Measurements from ENCODE around the gene ERV3-1. TPM values are rescaled to one million over a fixed set of nuclear protein-coding genes. Genes with fewer than 3 reads are reported as not detected.
"Not testable (repeated sequence)": the region's sequence is repeated elsewhere in the genome, so short reads cannot be mapped to it uniquely, and the experiment has no call there.

Gene ERV3-1, protein sequence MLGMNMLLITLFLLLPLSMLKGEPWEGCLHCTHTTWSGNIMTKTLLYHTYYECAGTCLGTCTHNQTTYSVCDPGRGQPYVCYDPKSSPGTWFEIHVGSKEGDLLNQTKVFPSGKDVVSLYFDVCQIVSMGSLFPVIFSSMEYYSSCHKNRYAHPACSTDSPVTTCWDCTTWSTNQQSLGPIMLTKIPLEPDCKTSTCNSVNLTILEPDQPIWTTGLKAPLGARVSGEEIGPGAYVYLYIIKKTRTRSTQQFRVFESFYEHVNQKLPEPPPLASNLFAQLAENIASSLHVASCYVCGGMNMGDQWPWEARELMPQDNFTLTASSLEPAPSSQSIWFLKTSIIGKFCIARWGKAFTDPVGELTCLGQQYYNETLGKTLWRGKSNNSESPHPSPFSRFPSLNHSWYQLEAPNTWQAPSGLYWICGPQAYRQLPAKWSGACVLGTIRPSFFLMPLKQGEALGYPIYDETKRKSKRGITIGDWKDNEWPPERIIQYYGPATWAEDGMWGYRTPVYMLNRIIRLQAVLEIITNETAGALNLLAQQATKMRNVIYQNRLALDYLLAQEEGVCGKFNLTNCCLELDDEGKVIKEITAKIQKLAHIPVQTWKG
- total RNA-seq: 6.5 and 8.8 TPM in 2 replicates

GRCh38 chr7:65006094-65006992, at the start of gene ERV3-1:
Gene ERV3-1 (minus strand): TSS chr7:65006687. CDS start chr7:64993026, 13,661 bp downstream.
- H3K36me3 ChIP-seq (ENCODE audit: control insufficient read depth, insufficient read depth, low read length): no peaks in the 10 kb centered on the region
- H3K27me3 ChIP-seq (ENCODE audit: control insufficient read depth, insufficient read depth, low read length): no peaks in the 10 kb centered on the region
- peak within 1 kb of the TSS; percentile 91 for H3K4me3 ChIP-seq (ENCODE audit: low read depth, low read length)
- TF ChIP-seq, protein P1, sequence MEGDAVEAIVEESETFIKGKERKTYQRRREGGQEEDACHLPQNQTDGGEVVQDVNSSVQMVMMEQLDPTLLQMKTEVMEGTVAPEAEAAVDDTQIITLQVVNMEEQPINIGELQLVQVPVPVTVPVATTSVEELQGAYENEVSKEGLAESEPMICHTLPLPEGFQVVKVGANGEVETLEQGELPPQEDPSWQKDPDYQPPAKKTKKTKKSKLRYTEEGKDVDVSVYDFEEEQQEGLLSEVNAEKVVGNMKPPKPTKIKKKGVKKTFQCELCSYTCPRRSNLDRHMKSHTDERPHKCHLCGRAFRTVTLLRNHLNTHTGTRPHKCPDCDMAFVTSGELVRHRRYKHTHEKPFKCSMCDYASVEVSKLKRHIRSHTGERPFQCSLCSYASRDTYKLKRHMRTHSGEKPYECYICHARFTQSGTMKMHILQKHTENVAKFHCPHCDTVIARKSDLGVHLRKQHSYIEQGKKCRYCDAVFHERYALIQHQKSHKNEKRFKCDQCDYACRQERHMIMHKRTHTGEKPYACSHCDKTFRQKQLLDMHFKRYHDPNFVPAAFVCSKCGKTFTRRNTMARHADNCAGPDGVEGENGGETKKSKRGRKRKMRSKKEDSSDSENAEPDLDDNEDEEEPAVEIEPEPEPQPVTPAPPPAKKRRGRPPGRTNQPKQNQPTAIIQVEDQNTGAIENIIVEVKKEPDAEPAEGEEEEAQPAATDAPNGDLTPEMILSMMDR (IDR thresholded peaks at IDR 0.05; ENCODE audit: insufficient read depth, low read length, poor library complexity, severe bottlenecking): no peak
- DNase-seq (ENCODE audit: low read depth): peak; percentile 82

- DNase-seq (ENCODE audit: low read depth); H3K4me3 ChIP-seq (ENCODE audit: low read depth, low read length); H3K36me3 ChIP-seq (ENCODE audit: control insufficient read depth, insufficient read depth, low read length); H3K27me3 ChIP-seq (ENCODE audit: control insufficient read depth, insufficient read depth, low read length): not testable (repeated sequence)
These were observed 49.3 kb upstream of the ERV3-1 start for GRCh38 chr7:65055786-65056185.

DNA sequence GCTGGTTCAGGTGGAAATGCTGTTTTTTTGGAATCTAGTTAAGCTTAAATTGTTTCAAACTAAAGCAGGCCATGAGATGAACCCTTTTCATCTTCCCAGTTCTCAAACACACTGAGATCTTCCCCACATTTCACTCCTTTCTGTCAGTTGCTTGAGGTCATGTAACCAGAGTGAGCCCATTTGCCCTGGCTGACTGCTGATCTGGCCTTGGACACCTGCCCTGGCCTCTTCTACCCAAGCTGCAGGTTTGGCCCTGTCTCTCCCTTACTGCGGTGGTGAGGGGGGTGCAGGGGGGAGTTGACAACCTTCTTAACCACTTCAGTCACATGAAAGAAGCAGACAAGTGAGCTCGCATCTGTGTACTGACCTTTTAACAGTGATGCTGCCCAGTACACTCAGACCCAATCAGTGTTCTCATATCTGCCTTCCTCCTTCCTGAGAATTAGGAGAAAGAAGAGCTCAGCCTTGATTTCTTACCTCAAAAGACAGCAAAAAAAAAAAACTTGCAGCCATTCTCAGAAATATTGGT, 48.0 kb upstream of the ERV3-1 start:
- not testable (repeated sequence) for H3K36me3 ChIP-seq (ENCODE audit: control insufficient read depth, insufficient read depth, low read length); H3K27me3 ChIP-seq (ENCODE audit: control insufficient read depth, insufficient read depth, low read length); DNase-seq (ENCODE audit: low read depth); H3K4me3 ChIP-seq (ENCODE audit: low read depth, low read length)

GRCh38 chr7:65051654-65052053, 45.2 kb upstream of the ERV3-1 start:
- not testable (repeated sequence) for H3K36me3 ChIP-seq (ENCODE audit: control insufficient read depth, insufficient read depth, low read length); H3K27me3 ChIP-seq (ENCODE audit: control insufficient read depth, insufficient read depth, low read length); DNase-seq (ENCODE audit: low read depth); H3K4me3 ChIP-seq (ENCODE audit: low read depth, low read length)

- not testable (repeated sequence) for DNase-seq (ENCODE audit: low read depth); H3K27me3 ChIP-seq (ENCODE audit: control insufficient read depth, insufficient read depth, low read length); H3K4me3 ChIP-seq (ENCODE audit: low read depth, low read length); H3K36me3 ChIP-seq (ENCODE audit: control insufficient read depth, insufficient read depth, low read length)
These were observed 44.7 kb upstream of the ERV3-1 start for GRCh38 chr7:65051139-65051538.

GRCh38 chr7:65046329-65046728, 39.8 kb upstream of the ERV3-1 start:
- not testable (repeated sequence) for DNase-seq (ENCODE audit: low read depth); H3K27me3 ChIP-seq (ENCODE audit: control insufficient read depth, insufficient read depth, low read length); H3K4me3 ChIP-seq (ENCODE audit: low read depth, low read length); H3K36me3 ChIP-seq (ENCODE audit: control insufficient read depth, insufficient read depth, low read length)

GRCh38 chr7:65045589-65045988, 39.1 kb upstream of the ERV3-1 start:
- not testable (repeated sequence) for H3K27me3 ChIP-seq (ENCODE audit: control insufficient read depth, insufficient read depth, low read length); H3K36me3 ChIP-seq (ENCODE audit: control insufficient read depth, insufficient read depth, low read length); DNase-seq (ENCODE audit: low read depth); H3K4me3 ChIP-seq (ENCODE audit: low read depth, low read length)

DNA sequence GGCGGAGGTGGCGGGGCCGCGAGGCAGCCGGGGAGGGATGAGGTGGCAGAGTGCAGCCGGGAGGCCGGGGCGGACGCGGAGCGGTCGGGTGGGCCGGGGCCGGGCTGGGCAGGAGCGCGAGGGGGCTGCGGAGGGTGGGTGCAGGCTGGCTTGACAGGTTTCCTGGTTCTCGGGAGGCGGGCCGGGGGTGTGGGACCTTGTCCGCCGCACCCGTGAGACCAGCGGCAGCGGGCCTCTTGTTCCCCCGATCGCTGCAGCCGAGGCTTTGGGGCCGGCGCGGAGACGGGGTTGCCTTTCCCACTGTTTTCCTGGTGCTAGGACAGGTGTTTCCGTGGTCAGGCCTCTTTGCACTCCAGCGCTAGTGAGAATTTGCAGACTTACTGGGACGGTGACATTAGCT, 32.3 kb upstream of the ERV3-1 start:
- not testable (repeated sequence) for H3K36me3 ChIP-seq (ENCODE audit: control insufficient read depth, insufficient read depth, low read length); DNase-seq (ENCODE audit: low read depth)
- peak overlapping the region; percentile 78 for H3K4me3 ChIP-seq (ENCODE audit: low read depth, low read length)

More for the DNA sequence above, 32.3 kb upstream of the ERV3-1 start:
- not testable (repeated sequence) for H3K27me3 ChIP-seq (ENCODE audit: control insufficient read depth, insufficient read depth, low read length)

Measured in kidney epithelial cell (primary cell).